ENCODE measurements around the gene CKAP2.
"Not testable (repeated sequence)": the region's sequence is repeated elsewhere in the genome, so short reads cannot be mapped to it uniquely, and the experiment has no call there.

CKAP2 gene, protein sequence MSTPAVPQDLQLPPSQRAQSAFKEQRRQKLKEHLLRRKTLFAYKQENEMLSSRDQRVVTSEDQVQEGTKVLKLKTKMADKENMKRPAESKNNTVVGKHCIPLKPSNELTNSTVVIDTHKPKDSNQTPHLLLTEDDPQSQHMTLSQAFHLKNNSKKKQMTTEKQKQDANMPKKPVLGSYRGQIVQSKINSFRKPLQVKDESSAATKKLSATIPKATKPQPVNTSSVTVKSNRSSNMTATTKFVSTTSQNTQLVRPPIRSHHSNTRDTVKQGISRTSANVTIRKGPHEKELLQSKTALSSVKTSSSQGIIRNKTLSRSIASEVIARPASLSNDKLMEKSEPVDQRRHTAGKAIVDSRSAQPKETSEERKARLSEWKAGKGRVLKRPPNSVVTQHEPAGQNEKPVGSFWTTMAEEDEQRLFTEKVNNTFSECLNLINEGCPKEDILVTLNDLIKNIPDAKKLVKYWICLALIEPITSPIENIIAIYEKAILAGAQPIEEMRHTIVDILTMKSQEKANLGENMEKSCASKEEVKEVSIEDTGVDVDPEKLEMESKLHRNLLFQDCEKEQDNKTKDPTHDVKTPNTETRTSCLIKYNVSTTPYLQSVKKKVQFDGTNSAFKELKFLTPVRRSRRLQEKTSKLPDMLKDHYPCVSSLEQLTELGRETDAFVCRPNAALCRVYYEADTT

GRCh38 chr13:52454820-52455676 lies at the start of gene CKAP2:
Gene CKAP2, plus strand, starts transcription at chr13:52455478. Its CDS starts 79 bp downstream, at chr13:52455557.
- peak; percentile 77 for DNase-seq (ENCODE audit: low read depth, low spot score)
- peak within 1 kb of the TSS; percentile 88 for H3K27ac ChIP-seq

DNA sequence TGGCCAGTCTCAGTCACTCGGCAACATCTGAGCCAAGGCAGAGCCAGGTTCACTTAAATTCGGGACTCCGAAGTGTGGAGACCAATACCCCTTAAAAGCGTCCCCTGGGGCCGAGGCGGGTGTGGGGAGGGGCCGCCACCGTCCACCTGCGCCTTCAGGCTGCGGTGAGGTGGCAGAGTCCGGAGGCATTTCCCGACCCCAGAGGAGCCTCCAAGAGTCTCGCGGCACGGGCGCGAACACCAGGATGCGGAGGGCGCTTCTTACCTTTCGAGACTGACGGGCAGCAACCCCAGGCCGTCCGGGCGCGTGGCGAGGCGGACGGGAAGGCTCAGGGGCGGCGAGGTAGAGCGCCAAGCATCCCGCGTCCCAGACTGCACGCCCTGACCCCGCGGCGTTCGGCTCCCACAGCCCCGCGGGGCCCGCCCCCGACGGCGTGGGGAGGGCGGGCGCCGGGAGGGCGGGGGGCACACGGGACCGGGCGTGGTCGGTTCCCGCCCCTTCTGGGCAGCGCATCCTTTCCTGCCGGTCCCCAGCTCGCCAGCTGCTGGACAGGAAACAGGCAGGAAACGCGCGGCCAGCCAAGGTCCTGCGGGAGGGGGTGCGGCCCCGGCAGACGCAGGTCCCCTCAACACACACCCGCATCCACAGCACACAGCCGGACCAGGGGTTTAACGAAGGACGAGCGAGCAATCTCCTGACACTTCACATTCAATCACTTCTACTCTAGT lies 49.3 kb upstream of the CKAP2 start, which contains the start of gene THSD1:
Gene THSD1 (minus strand): TSS at position 406 of the 728 bp plus-strand sequence. CDS start 3,572 bp downstream, outside the sequence.
- peak within 1 kb of the TSS; percentile 32 for H3K27ac ChIP-seq
- no peak for DNase-seq (ENCODE audit: low read depth, low spot score)

DNA sequence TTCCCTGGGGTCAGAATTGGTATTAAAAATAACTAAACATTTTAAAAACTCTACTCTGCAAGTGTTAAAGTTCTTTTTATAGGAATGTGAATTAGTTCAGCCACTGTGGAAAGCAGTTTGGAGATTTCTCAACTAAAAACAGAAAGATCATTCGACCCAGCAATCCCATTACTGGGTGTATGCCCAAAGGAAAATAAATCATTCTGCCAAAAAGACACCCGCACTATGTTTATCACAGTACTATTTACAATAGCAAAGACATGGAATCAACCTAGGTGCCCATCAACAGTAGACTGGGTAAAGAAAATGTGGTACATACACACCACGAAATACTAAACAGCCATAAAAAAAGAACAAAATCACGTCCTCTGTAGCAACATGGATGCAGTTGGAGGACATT lies 48.6 kb upstream of the CKAP2 start:
- H3K27ac ChIP-seq, result peak overlapping the region; percentile 32
- no peak for DNase-seq (ENCODE audit: low read depth, low spot score)

GRCh38 chr13:52407436-52407835 lies 47.8 kb upstream of the CKAP2 start:
- not testable (repeated sequence) for DNase-seq (ENCODE audit: low read depth, low spot score)

GRCh38 chr13:52408071-52408658 lies 47.1 kb upstream of the CKAP2 start:
- not testable (repeated sequence) for DNase-seq (ENCODE audit: low read depth, low spot score); H3K27ac ChIP-seq

More at GRCh38 chr13:52407436-52407835, 47.8 kb upstream of the CKAP2 start:
- not testable (repeated sequence) for H3K27ac ChIP-seq

DNA sequence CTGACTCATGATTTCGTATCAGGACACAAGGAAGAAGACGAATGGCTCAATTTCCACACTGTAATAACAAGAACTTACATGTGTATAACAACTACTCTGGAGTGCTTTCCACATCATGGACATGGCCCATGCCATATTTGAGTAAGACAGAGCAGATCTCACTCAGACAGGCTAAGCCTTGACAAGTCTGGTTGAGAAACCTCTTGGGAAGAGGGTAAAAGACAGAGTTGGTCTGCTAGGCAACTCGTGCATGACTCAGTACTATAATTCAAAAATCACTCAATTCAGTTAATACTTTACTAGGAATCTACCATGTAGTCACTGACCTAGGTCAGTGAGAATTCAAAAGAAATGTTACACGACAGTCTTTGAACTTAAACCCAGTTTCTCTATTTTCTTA lies 43.6 kb upstream of the CKAP2 start:
- DNase-seq (ENCODE audit: low read depth, low spot score), result peak; percentile 98
- H3K27ac ChIP-seq, result peak overlapping the region; percentile 92

DNA sequence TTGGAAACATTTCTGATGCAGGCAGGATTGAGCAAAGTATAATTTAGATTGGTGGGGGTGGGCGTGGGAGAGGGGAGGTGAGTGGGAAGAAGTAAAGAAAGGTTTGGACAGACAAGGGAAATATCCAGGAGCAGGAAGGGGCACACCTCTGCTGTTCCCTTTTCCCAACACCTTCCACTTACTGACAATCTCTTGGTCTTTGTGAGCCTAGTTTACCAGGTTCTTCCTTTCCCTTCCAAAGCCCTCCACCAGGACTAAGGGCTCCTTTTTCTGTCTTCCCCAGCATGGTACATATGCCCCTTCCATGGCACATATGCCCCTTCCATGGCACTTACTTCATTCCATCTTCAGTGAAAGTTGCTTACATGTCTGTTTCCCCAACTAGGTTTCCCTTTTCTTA lies 43.1 kb upstream of the CKAP2 start:
- H3K27ac ChIP-seq, result peak overlapping the region; percentile 92
- DNase-seq (ENCODE audit: low read depth, low spot score), result no peak

GRCh38 chr13:52414051-52414450 lies 41.2 kb upstream of the CKAP2 start:
- peak overlapping the region; percentile 92 for H3K27ac ChIP-seq
- no peak for DNase-seq (ENCODE audit: low read depth, low spot score)

DNA sequence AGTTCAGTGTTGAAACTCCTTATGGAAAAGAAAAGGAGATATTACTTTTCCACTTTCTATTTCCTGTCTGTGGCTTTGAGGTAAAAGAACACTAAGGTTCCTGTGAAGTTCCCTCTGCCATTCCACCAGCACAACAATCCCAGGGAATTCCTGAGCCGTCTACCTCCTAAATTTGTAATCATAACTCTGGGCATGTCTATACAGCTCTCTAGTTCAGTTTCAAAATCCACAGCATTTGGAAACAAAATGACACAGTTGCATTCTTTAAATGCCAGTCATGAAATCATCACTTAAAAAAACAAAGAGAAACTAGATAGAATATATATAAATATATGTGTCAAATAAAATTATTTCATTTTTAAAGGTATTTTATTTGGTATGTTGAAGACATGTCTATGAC lies 40.3 kb upstream of the CKAP2 start:
- DNase-seq (ENCODE audit: low read depth, low spot score), result peak; percentile 49
- peak overlapping the region; percentile 92 for H3K27ac ChIP-seq

GRCh38 chr13:52419080-52419479 lies 36.2 kb upstream of the CKAP2 start:
- no peak for DNase-seq (ENCODE audit: low read depth, low spot score)
- no peak overlapping the region for H3K27ac ChIP-seq

- no peak for DNase-seq (ENCODE audit: low read depth, low spot score)
- no peak overlapping the region for H3K27ac ChIP-seq
These were observed 34.1 kb upstream of the CKAP2 start for GRCh38 chr13:52421216-52421615.

- H3K27ac ChIP-seq, result peak overlapping the region; percentile 33
- DNase-seq (ENCODE audit: low read depth, low spot score), result no peak
These were observed 27.0 kb upstream of the CKAP2 start for GRCh38 chr13:52428295-52428694.

DNA sequence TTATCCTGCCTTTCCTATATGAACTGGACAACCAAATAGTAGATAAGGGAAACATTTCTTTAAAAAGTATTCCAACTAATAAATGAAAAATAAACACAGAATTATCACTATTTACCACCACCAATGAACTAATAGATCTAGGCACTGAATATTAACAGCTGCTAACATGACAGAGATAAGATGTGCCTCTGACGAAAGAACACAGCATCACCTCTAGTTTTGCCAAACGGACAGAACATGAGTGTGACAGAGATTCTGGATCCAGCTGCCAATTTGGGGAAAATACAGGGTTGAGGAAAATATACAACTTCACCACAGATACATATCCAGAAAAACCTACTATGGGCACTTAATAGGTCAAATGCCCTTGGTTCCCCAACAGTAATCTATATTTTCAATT lies 22.8 kb upstream of the CKAP2 start:
- H3K27ac ChIP-seq, result no peak overlapping the region
- DNase-seq (ENCODE audit: low read depth, low spot score), result no peak

DNA sequence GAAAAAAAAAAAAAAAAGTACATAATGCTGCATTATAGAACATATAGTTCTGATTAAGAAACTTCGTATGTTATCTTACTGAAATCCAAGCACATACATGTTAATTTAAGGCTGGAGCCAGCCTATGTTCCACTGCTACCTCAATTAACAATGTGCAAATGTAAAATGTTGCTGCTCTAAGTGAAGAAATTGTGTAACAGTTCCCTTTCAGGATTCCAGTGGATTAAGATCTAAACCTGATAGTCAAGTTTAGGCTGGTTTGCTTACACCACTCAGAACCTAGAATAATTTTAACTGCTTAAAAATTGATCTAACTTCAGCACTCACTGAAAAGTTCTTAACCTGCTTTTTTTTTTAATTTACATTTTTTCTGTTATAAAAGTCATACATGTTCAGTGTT lies 9.0 kb upstream of the CKAP2 start:
- H3K27ac ChIP-seq, result peak overlapping the region; percentile 90
- DNase-seq (ENCODE audit: low read depth, low spot score), result no peak

GRCh38 chr13:52447354-52447753 lies 7.9 kb upstream of the CKAP2 start:
- H3K27ac ChIP-seq, result peak overlapping the region; percentile 90
- DNase-seq (ENCODE audit: low read depth, low spot score), result no peak

- H3K27ac ChIP-seq, result peak overlapping the region; percentile 90
- DNase-seq (ENCODE audit: low read depth, low spot score), result no peak
These were observed 7.3 kb upstream of the CKAP2 start for GRCh38 chr13:52447815-52448552.

- H3K27ac ChIP-seq, result peak overlapping the region; percentile 90
- DNase-seq (ENCODE audit: low read depth, low spot score), result no peak
These were observed 5.8 kb upstream of the CKAP2 start for GRCh38 chr13:52449331-52450011.

Data from epithelial cell of prostate (primary cell).